GM12891 (cell line): ENCODE data around the gene RPS16.

ENCODE experiments used
- DNase-seq: peaks from one replicate; pipeline ENCODE4 v3.0.0; 2011; ENCODE audit warnings: low spot score; ENCODE audit not compliant: insufficient read length
- FAIRE-seq: peaks from 2 replicates; lab custom pipeline; 2011; peaks lifted over from hg19 to GRCh38; lab: Jason Lieb, UNC
- PAX5 ChIP-seq: IDR thresholded peaks from 2 replicates; pipeline ENCODE4 v1.6.1; 2011; ENCODE audit warnings: low read length, moderate library complexity, mild to moderate bottlenecking; ENCODE audit not compliant: insufficient read depth, severe bottlenecking
- POLR2A ChIP-seq: IDR thresholded peaks from 2 replicates; pipeline ENCODE4 v1.6.1; 2011; ENCODE audit warnings: low read depth, low read length, control low read depth
- POLR2AphosphoS5 ChIP-seq: IDR thresholded peaks from 2 replicates; pipeline ENCODE4 v1.6.1; 2011; ENCODE audit warnings: low read depth, low read length, control low read depth
- POU2F2 ChIP-seq: IDR thresholded peaks from 2 replicates; pipeline ENCODE4 v1.6.1; 2011; ENCODE audit warnings: low read depth, mild to moderate bottlenecking, control low read depth, low read length, moderate library complexity
- SPI1 ChIP-seq: IDR thresholded peaks from 2 replicates; pipeline ENCODE4 v1.6.1; 2011; ENCODE audit warnings: low read depth, low read length, control low read depth
- TAF1 ChIP-seq: IDR thresholded peaks from 2 replicates; pipeline ENCODE4 v1.6.1; 2011; ENCODE audit warnings: low read depth, low read length, control low read depth

Gene RPS16

GRCh38 chr19:39419003-39419402 is 16.7 kb downstream of the RPS16 start:
- no peak for TF ChIP-seq TAF1
- no peak for TF ChIP-seq PAX5
- no peak for DNase-seq
- no peak for FAIRE-seq

GRCh38 chr19:39417463-39418181 is 18.1 kb downstream of the RPS16 start:
- FAIRE-seq (no peak), DNase-seq (no peak)
- no peak for TF ChIP-seq POLR2AphosphoS5
- no peak for TF ChIP-seq TAF1
- no peak for TF ChIP-seq SPI1
- TF ChIP-seq POLR2A: no peak
- TF ChIP-seq POU2F2: no peak
- no peak for TF ChIP-seq PAX5

- FAIRE-seq (no peak), DNase-seq (no peak)
- TF ChIP-seq POLR2AphosphoS5 (no peak), POU2F2 (no peak), POLR2A (no peak), TAF1 (no peak), PAX5 (no peak), SPI1 (no peak)
Measured at GRCh38 chr19:39416152-39417120, 19.3 kb downstream of the RPS16 start.

- TF ChIP-seq PAX5 (no peak), TAF1 (no peak), POU2F2 (no peak), POLR2A (no peak), POLR2AphosphoS5 (no peak), SPI1 (no peak)
- FAIRE-seq (no peak), DNase-seq (no peak)
Measured at GRCh38 chr19:39415111-39416046, 20.4 kb downstream of the RPS16 start.

GRCh38 chr19:39413911-39414608 is 21.7 kb downstream of the RPS16 start:
- FAIRE-seq: peak; percentile 31
- TF ChIP-seq TAF1 (no peak), PAX5 (no peak), POLR2AphosphoS5 (no peak), POU2F2 (no peak), POLR2A (no peak; the same call in 1 of the 2 replicates), SPI1 (no peak)
- no peak for DNase-seq

- FAIRE-seq: no peak
- peak; percentile 66 for DNase-seq
- TF ChIP-seq POLR2AphosphoS5 (no peak), TAF1 (no peak), PAX5 (no peak), POU2F2 (no peak)
Measured at GRCh38 chr19:39413272-39413910, 22.4 kb downstream of the RPS16 start.

GRCh38 chr19:39412867-39413271 is 22.9 kb downstream of the RPS16 start:
- no peak for DNase-seq
- no peak for TF ChIP-seq POLR2AphosphoS5
- no peak for TF ChIP-seq PAX5
- TF ChIP-seq SPI1: no peak
- TF ChIP-seq TAF1: no peak
- no peak for TF ChIP-seq POU2F2
- TF ChIP-seq POLR2A: no peak
- FAIRE-seq: peak; percentile 13

- DNase-seq (peak; percentile 96), FAIRE-seq (no peak)
- peak; percentile 76; the same call in 1 of the 2 replicates for TF ChIP-seq POLR2A
- TF ChIP-seq POLR2AphosphoS5: peak; percentile 78
- no peak for TF ChIP-seq PAX5
- peak; percentile 41 for TF ChIP-seq SPI1
- peak; percentile 47; the same call in 1 of the 2 replicates for TF ChIP-seq TAF1
- peak; percentile 100 for TF ChIP-seq POU2F2
Measured at GRCh38 chr19:39412100-39412866, 23.5 kb downstream of the RPS16 start, which contains the start of gene PLEKHG2. PLEKHG2 (plus strand) TSS chr19:39412669; CDS start chr19:39414087, 1,418 bp downstream.
